ENCODE measurements around the gene SLC41A3.
"Not testable (repeated sequence)": the region's sequence is repeated elsewhere in the genome, so short reads cannot be mapped to it uniquely, and the experiment has no call there.

SLC41A3 gene

DNA sequence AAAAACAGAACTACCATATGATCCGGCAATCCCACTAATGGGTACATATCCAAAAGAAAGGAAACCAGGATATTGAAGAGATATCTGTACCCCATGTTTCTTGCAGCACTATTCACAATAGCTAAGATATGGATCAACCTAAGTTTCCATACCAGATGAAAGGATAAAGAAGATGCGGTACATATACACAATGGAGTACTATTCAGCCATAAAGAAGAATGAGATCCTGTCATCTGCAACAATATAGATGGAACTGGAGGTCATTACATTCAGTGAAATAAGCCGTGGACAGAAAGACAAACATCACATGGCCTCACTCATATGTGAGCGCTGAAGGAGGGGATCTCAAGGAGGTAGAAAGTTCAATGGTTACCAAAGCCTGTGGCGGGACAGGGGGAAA, 3.0 kb downstream of the SLC41A3 start:
- DNase-seq, result no peak

DNA sequence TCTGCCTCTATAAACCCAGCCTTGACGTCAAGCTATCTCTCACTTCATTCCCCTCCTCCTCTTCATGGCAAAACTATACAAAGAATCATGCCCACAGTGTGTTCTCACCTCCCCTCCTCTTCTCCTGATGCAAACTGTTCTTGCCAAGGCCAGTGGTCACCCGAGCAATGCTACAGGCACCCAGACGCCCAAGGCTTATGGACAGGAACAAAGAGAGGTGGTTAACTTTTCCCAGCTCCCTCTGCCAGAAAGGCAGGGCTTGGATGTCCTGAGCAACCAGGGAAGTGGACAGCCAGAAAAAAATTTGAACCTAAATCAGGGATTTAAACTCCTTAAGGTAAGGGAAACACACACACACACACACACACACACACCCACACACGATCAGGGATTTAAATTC, 5.1 kb downstream of the SLC41A3 start:
- DNase-seq, result no peak

DNA sequence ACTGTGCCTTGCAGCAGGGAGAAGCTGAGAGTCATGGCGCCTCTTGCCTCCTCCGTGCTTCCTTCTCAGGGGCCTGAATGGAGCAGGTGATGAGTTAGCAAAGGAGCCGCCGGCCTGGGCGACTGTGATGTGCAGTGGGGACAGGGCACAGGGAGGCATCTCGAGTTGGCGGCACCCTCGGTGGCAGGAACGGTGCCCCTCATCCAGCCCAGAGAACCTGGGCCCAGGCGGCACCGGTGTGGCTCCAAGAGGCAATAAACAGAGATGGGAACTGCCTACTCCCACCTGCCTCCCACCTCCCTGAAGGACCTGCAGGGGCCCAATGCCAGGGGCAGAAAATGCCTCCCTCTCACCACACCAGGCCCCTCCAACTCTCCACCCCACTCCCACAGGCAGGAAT, 6.2 kb downstream of the SLC41A3 start:
- DNase-seq, result no peak

DNA sequence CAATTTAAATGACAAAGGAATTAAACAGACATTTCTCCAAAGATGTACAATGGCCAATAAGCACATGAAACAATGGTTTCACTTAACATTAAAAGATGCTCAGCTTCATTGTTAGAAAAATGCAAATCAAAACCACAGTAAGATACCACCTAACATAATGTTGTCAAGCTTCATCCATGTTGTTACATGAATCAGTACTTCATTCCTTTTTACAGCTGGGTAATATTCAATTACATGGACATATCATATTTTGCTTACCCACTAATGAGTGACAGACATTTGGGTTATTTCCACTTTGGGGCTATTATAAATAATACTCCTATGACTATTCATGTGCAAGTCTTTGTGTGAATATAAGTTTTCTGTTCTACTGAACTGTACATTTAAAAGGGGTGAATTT, 7.8 kb downstream of the SLC41A3 start:
- no peak for DNase-seq

DNA sequence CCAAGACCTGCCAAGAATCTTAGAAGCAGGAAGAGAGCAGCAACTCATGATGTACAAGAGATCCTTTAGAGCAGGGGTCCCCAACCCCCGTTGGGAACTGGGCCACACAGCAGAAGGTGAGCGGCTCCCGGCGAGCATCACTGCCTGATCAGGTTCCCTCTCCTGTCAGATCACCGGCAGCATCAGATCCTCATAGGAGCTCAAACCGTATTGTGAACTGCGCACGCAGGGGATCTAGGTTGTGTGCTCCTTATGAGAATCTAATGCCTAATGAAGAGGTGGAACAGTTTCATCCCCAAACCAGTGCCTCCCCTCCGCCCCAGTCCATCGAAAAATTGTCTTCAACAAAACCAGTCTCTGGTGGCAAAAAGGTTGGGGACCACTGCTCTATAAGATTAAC, 13.8 kb downstream of the SLC41A3 start:
- no peak for DNase-seq

DNA sequence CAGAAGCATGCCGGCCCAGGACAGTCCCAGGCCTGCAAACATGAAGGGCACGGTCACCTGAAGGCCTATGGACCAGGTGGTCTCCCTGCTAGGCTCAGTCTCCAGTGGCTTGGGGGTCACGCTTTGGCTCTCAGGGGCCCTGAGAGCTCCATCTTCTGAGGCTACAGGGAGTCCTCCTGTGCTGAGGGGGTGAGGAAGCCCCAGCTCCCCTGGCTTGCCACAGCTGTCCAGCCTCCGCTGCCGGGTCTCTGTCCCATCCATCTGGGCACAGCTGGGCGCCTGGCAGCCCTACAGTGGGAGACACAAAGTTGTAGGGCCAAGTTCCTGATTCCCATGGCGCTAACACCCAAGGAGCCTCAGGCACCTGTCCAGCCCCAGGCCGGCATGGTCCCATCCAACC, 16.0 kb downstream of the SLC41A3 start:
- DNase-seq, result no peak

DNA sequence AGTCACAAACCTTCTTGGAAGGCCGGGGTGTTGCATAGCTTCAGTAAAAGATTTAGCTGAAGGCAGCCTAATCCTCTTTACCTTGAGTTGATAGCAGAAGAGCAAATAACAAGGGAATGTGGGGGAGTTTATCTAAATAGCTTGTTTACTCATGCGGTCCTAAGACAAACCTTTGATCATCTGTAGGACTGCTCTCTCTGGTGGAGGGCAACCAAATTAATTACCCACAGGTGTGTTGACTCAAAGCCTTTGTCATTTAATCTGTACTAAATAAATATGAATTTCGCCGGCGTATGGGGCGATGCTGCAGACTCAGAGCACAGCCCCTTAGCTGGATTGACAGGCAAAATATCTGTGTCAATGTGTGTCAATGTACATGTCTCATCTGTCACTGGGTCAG, 17.2 kb downstream of the SLC41A3 start:
- not testable (repeated sequence) for DNase-seq

DNA sequence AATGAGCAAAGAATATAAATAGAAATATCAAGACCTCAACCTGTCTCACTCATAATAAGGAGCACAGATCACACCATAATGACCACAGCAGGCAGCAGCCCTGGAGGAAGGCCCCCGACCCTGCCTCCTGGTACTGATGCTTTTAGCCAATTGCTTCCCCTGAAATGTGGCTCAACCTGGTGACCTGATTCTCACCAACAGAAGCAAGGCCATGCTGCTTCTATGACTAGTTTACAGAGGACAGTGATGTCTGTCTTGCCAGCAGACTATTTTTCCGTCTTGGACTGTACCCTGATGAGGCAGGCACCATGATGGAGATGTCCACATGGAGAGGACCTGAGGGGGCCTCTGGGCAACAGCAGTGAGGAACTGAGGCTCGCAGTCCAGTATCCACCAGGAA, 18.0 kb downstream of the SLC41A3 start:
- DNase-seq, result no peak

DNA sequence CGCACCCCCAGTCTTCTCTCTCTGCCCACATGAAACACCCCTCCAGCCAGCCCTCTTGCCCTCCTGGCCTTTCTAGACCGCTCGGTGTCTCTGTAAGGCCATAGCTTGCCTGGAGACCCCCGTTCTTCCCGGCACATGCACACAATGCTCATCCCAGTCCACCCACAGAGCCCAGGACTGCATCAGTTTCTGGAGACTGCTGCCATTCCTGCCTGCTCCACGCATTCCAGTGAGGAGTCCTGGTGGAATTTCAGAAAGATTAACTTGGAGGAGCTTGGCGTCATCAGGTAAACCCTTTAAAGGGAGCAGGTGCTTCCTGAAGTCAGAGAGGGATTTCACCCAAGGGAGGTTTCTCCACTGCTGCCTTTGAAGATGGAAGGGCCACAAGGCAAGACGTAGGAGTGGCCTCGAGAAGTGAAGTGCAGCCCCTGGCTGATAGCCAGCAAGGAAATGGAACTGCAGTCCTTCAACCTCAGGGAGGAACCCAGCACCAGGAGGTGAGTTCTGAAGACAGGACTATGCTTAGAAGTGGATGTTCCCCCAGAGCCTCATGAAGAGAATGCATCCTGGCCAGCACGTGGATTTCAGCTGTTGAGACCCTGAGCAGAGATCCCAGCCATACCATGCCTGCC, 19.2 kb downstream of the SLC41A3 start:
- DNase-seq, result no peak

DNA sequence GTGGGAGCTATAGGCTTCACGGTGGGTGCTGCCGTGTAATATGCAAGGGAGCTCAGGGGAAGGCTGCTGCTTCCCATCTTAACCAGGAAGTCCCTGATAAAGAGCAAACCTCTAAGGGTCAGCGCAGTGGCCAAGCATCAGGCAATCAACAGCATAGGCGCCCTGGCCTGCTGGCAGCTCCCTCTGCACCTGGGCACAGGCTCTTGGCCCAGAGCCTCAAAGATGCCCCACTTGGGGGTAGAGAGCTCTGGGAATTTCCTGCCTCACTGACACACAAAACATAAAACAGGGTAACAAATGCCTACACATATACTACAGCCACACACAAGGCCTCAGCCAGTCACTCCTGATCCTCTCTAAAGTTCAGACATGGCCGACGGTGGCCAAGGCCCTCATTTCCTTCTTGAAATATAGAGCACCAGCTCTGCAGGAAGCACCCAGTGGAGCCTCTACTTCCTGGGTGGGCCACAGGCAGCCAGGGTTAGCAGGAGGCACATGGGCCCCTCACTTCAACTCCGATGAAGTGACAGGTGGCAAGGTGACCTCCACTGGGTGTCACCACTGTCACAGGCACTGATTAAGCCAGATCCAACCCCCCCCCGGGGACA, 20.5 kb downstream of the SLC41A3 start:
- no peak for DNase-seq

DNA sequence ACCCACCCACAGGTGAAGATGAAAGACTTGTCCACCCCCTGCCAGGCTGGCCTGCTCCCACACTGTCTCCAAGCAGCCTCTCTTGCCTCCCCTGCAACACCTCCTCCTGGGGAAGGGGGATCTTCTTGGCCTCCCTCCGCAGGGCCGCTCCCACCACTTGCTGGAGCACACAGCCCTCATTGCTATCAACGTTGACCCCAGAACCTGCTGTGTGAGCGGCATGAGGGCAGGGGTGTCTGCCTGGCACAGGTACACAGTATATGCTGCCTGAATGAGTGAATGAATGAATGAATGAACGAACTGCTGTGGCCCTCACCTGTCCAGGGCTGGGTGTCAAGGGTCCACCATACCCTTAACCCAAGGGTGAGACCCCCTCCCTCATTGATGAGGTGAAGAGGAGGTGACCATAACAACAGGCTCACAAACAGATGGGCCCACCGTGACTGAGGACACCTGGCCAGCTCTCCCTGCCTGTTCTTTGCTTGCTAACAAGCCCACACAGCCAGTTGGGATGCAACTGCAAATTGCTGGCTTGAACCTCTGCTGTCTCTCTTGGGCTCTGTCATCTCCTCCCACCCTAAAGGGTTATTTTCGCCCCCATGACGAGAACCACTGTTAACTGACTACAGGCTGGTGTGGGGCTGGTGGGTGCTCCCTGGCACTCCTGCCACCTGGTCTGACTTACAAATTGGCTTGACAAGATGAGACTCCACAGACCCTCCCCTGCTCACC, 22.5 kb downstream of the SLC41A3 start:
- DNase-seq, result no peak

DNA sequence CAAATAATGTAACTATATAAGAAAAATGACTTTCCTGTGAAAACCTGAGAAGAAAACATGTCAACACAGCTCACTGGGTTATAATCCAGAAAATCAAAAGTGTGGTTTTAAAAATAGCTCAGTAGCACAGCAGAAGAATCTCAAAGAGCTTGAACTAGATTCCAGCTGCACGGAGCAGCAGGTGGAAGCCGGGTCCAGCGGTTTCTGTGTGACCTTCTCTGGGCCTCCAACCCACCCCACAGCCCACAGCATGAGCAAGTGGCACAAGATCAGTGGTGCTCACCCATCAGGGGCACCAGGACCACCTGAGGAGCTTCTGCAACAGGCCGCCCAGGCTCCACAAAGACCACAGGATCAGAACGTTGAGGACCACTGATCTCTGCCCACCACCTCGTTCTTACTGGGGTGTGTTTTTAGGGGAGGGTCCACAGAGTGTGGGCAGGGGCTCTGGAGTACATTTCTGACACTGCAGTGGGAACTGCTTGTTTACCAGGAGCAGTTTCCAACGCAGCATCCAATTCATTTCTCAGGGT, 23.2 kb downstream of the SLC41A3 start:
- DNase-seq, result no peak

DNA sequence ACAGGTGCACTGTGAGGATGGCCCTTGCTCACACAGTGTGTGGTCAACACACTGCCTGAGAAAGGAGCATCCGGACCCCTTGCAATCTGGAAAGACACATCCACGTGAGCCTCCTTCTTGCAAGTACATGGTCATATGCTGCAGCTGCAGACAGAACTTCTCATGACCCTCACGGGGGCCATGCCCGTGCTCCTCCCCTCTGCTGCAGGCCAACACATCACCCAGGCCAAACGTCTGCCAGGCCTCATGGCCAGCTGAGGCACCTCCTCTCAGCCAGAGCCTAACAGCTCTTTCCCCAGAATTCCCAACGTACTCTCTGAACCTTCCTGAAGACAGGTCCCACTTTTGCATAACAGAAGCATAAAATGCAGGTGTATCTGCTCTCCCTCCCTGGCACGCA, 25.3 kb downstream of the SLC41A3 start:
- no peak for DNase-seq

DNA sequence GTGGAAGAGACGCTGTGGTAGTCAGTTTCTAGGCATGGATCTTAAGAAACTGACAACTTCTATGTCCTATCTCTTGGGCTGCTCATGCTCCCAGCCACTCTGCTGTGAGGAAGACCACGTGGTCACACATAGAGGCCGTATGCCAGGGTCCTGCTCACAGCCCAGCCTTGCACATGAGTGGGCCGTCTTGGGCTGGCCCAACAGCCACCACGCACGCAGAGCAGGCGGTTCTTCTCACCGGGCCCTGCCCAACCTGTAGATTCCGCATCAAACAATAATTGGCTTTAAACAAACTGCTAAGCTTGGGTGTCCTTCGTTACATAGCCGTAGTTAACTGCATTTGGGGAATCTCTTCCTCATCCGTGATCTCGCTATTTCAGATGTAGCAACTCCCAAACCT, 26.0 kb downstream of the SLC41A3 start:
- DNase-seq, result no peak

DNA sequence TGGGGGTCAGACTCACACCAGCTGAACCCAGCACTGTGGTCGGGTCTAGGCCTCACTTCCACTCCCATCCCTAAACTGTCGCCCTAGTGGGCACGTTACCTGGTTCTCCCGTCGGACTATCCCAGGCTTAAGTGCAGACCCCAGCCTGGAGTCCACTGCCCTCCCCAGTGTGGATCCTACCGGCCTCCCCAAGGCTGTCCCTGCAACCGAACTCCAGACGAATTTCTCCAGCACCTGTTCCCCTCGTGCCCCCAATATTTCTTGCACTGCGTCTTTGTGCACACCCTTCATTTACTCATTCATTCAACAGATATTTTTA, 26.5 kb downstream of the SLC41A3 start:
- no peak for DNase-seq

DNA sequence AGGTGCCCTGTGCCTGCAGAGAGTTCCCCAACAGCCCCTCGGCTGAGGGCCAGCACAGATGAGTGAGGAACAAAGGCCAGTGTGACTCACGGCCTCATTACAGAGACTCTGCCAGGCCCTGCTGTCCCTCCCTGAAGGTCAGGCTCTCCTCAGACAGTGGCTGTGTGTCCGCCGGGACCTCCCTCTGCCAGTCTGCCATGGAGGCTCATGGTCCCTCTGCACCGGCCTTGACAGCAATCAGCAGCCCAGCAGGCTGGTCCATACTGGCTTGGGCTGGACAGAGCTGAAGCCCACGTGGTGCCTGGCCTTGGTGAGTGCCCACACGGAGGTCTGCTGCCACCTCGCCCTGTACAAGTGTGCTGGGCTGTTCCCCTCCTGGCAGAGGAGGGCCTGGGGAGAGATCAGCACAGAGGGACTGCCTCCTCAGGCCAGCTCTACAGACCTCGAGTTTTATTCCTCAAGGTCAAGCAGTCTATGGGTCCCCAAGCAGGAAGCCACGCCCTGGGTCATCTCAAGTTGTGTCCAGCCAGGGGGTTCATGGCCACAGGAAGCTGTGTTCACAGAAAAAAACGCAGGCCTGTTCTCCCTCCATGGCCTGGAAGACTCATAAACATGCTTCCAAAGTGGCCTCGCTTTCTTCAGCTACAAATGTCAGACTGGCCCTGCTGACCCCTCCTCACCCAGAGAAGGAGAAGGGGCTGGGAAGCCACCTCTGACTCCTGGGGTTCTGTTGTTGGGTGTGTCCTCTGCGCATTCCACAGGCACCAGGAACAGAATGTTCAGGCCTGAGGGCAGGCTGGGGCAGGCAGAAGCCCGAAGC, 27.0 kb downstream of the SLC41A3 start:
- no peak for DNase-seq

DNA sequence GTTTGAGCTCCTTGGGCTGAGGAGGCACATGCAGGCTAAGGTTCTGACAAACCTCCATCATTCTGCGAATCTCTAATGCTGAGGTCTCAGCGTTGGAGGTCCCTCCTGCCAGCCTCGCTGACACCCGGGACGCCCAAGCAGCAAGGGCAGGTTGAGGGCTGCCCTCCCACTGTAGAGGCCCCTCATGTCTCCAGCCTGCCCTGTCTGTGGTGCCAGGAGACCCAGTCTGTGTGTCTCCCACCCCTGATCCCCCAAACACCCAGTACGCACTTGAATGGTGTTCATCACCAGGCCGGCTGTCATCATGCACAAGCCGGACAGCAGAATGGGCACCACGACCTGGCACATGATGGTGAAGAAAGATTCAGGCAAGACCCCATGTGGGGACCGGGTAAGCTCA, 27.8 kb downstream of the SLC41A3 start:
- DNase-seq, result no peak

DNA sequence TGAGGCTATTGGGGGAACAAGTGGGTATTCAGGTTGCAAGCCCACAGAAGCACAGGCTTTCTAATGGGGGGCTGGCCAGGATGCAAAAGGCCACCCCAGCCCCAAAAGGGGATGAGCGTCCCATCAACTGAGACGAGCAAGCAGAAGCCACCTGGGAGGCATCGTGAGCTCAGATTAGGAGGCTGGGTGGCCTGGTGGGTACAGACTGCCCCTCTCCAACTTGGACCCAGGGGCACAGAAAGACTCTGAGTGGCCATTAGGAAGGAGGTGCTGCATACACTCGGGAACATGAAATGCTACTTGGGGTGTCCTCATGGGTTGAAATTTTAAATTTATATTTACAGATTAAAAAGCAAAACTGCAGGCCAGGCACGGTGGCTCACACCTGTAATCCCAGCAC, 29.1 kb downstream of the SLC41A3 start:
- DNase-seq, result no peak

DNA sequence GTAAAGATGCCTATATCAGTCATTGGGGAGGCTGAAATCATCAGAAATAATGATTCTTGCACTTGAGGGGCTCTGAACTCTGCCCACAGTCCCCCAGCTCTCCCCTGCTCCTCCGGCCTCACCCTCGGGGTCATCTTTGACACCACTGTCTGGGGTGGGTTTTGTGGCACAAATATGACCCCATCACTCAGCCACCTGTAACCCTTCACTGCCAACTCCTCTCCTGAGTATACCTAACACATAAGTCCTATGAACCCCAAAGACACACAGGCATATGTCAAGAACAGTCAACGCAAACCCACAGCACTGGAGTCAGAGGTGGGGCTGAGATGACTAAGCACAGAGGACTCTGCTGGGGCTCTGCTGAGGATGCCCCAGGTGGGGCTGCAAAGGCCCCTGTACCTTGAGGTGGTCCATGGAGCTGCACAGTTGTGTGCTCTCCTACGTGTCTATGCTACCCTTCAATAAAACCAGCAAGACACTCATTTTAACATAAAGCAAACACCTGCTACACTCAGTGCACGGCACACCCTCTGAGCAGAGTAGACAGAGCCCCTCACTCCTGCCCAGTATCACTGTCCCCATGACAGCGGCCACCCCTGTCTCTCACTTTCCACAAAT, 29.9 kb downstream of the SLC41A3 start:
- no peak for DNase-seq

DNA sequence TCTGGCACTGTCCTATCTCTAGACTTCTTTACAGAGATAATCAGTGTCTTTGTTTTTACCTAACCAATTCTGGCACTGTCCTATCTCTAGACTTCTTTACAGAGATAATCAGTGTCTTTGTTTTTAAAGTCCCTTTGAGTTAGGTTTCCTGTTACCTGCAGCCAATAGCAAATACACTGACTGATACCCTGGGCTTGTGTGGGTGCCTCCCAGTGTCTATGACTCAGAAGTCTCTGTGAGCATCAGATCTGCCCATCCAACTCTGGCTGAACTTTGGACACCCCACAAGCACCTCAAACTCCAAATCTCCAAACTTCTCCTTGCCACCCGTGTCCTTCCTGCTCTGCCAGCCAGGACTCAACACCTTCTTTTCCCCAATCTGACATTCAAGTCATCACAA, 30.4 kb downstream of the SLC41A3 start:
- no peak for DNase-seq

DNA sequence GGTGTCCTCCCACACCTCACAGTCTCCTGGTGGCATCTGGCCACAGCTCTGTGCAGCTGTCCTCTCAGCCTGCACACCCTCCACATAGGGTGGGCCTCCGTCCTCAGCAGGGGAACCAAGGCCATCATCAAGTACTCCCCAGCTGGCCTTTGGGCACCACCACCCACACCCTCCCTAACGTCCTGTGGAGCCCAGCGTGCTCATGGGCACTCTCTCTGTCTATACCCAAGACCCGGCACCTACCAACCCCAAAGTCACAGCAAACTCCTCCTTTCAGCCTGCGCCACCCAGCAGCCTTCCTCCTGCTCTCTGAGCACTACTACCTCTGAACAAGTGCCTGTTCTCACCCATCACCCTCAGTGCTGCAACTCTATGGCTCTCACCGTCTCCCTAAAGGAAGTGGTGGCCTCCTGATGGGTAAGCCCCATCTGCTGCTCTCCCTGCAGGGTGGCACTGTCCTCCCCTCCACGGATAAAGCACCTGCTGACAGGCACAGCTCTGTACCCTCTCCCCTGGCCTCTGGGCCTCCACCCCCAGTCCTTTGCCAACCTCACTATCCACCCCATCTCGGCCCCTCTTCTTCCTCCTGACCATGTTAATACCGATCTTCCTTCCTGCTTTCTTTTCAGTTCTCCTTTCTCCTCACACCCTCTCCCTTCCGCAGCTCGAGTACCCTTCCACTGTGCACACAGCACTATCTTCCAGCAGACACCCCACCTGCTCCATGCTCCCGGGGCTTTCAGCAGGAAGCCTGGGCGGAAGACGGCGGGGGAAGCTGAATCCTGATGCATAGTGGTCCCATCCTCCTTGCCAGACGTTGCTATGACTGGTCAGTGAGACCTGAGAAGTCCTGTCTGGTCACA, 31.5 kb downstream of the SLC41A3 start:
- DNase-seq, result no peak

DNA sequence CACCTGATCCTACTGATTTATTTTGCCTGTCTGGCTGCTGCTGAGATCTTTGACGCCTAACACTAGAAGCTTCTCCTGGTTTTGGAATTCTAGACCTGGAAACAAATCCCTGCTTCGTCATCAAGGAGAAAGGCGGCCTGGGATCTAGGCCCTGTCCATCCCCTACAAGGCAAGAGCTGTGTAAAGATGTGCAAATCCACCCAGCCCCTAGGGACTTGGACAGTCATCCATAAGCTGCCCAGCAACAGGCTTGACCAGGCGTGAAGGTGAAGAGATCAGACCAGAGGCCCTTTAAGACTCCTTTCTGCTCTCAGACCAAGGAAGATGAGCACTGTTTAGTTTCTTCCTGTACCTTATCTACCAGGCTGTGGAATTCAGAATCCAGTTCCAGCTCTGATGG, 32.2 kb downstream of the SLC41A3 start:
- DNase-seq, result no peak
